Activated CD4-positive, CD25-positive, alpha-beta regulatory T cell (primary cell): ENCODE measurements around the gene CFTR.

ENCODE experiments used
- DNase-seq, 4 experiments: peaks; one replicate each; lab custom pipeline; 2025; lab: John Stamatoyannopoulos, UW

Gene CFTR

GRCh38 chr7:117652943-117653680 lies 173.3 kb downstream of the CFTR start:
- no peak for DNase-seq

- no peak for DNase-seq
Measured at GRCh38 chr7:117654780-117655179, 175.0 kb downstream of the CFTR start.

GRCh38 chr7:117656806-117657205 lies 177.0 kb downstream of the CFTR start:
- DNase-seq: no peak

- no peak for DNase-seq
Measured at GRCh38 chr7:117659531-117660011, 179.7 kb downstream of the CFTR start.

- DNase-seq: no peak
Measured at GRCh38 chr7:117661328-117661727, 181.5 kb downstream of the CFTR start.

- DNase-seq: no peak
Measured at GRCh38 chr7:117664047-117664446, 184.2 kb downstream of the CFTR start.

GRCh38 chr7:117665368-117665767 lies 185.5 kb downstream of the CFTR start:
- no peak for DNase-seq

GRCh38 chr7:117666031-117666430 lies 186.2 kb downstream of the CFTR start:
- no peak for DNase-seq

- no peak for DNase-seq
Measured at GRCh38 chr7:117666689-117667088, 186.9 kb downstream of the CFTR start.

GRCh38 chr7:117667456-117667855 lies 187.6 kb downstream of the CFTR start:
- no peak for DNase-seq

GRCh38 chr7:117669818-117670217 lies 190.0 kb downstream of the CFTR start:
- no peak for DNase-seq

- no peak for DNase-seq
Measured at GRCh38 chr7:117672453-117672852, 192.6 kb downstream of the CFTR start.

- no peak for DNase-seq
Measured at GRCh38 chr7:117673367-117673766, 193.5 kb downstream of the CFTR start.

- DNase-seq: no peak
Measured at GRCh38 chr7:117673839-117674238, 194.0 kb downstream of the CFTR start.

- DNase-seq: no peak
Measured at GRCh38 chr7:117674617-117675016, 194.8 kb downstream of the CFTR start.

GRCh38 chr7:117675497-117676435 lies 195.9 kb downstream of the CFTR start:
- DNase-seq: no peak

GRCh38 chr7:117679120-117679519 lies 199.3 kb downstream of the CFTR start:
- DNase-seq: no peak

GRCh38 chr7:117682681-117683385 lies 203.0 kb downstream of the CFTR start:
- no peak for DNase-seq

GRCh38 chr7:117683430-117684175 lies 203.8 kb downstream of the CFTR start:
- no peak for DNase-seq

GRCh38 chr7:117685795-117686194 lies 206.0 kb downstream of the CFTR start:
- no peak for DNase-seq

GRCh38 chr7:117686311-117686935 lies 206.6 kb downstream of the CFTR start:
- no peak for DNase-seq
